GM23248 (cell line): ENCODE measurements around the gene CHRM4.

Experiments used
- EZH2 ChIP-seq: fragments of 200-600 bp; sonication (generic); IDR thresholded peaks from 2 replicates; pipeline ENCODE4 v1.6.1; 2018; ENCODE audit warnings: antibody characterized with exemption, mild to moderate bottlenecking; ENCODE audit not compliant: insufficient read depth, poor library complexity, severe bottlenecking
- EZH2phosphoT487 ChIP-seq: fragments of 200-600 bp; sonication (generic); IDR thresholded peaks from 2 replicates; pipeline ENCODE4 v1.6.1; 2018; ENCODE audit warnings: antibody characterized with exemption, moderate library complexity, mild to moderate bottlenecking, low read depth; ENCODE audit not compliant: insufficient read depth

- TF ChIP-seq EZH2phosphoT487 (no peak), EZH2 (no peak)
These were observed 17.5 kb downstream of the CHRM4 start for GRCh38 chr11:46373787-46374740.
